Transverse colon (tissue), 4 donors: ENCODE measurements around the gene CHID1. TPM values are rescaled to one million over a fixed set of nuclear protein-coding genes. Genes with fewer than 3 reads are reported as not detected.

ENCODE experiments used
- DNase-seq: peaks from one replicate; pipeline ENCODE4 v3.0.0-alpha.2; 2019
- H3K27ac ChIP-seq, 4 donors: fragments of 200-600 bp; sonication (generic); 2 replicates each; pipeline ENCODE4 v1.5.1; 2016 to 2018; ENCODE audit warnings: inconsistent platforms in 4 of 4
- H3K27me3 ChIP-seq: fragments of 200-600 bp; sonication (generic); 2 replicates; pipeline ENCODE4 v1.5.1; 2017; ENCODE audit warnings: inconsistent platforms
- H3K36me3 ChIP-seq, 4 donors: fragments of 200-600 bp; sonication (generic); 2 replicates each; pipeline ENCODE4 v1.5.1; 2017 to 2019; ENCODE audit warnings: inconsistent platforms in 4 of 4
- H3K4me1 ChIP-seq, 4 donors: fragments of 200-600 bp; sonication (generic); 2 replicates each; pipeline ENCODE4 v1.5.1; 2017 to 2020; ENCODE audit warnings: inconsistent platforms in 4 of 4
- H3K4me3 ChIP-seq, 4 donors: fragments of 200-600 bp; sonication (generic); 1 replicate in 1 of 4; 2 replicates in 3 of 4; pipeline versions ENCODE4 v1.5.1 to v1.6.1; 2017 to 2019; ENCODE audit warnings: inconsistent platforms in 4 of 4
- H3K9me3 ChIP-seq, 2 donors: fragments of 200-600 bp; sonication (generic); 2 replicates each; pipeline ENCODE4 v1.5.1; 2017 to 2019; ENCODE audit warnings: inconsistent platforms in 2 of 2
- EP300 ChIP-seq: sonication (generic); formaldehyde crosslinking; IDR thresholded peaks from one replicate; pipeline ENCODE4 v1.6.1; 2017; ENCODE audit warnings: antibody characterized with exemption, low read depth
- POLR2A ChIP-seq: fragments of 450-650 bp; IDR thresholded peaks from one replicate; pipeline ENCODE4 v1.6.1; 2016; ENCODE audit warnings: antibody characterized with exemption, mild to moderate bottlenecking, moderate library complexity
- POLR2AphosphoS5 ChIP-seq, 3 donors: sonication (generic); formaldehyde crosslinking; IDR thresholded peaks; one replicate each; pipeline ENCODE4 v1.6.1; 2016; ENCODE audit warnings: antibody characterized with exemption in 3 of 3
- WGBS, 2 donors: methylation state at CpG; one replicate each; pipeline ENCODE4 v1.1.5; 2018; ENCODE audit warnings: low coverage in 1 of 2; 5-methylcytosine and 5-hydroxymethylcytosine counted together
- in situ Hi-C, 4 donors: fragments of 200-750 bp; cut with MboI; loops; one replicate each; pipeline versions ENCODE4 v1.15.0 to v1.15.1; 2017; ENCODE audit warnings: low sequenced_read_pairs in 3 of 4, low pct_ligation_motif_present in 1 of 4, low pct_unique_long_range_greater_than_20kb in 1 of 4
- intact Hi-C: fragments of 100-400 bp; cut with DNase I; formaldehyde crosslinking; loops from one replicate; pipeline ENCODE4 v1.15.1; 2023; ENCODE audit warnings: low total_unique reads
- total RNA-seq, 4 donors: library from RNA; depleted of rRNA; stranded (reverse); fragments of >200 nt; gene quantifications; one replicate each; pipeline ENCODE4 v1.1.0, GENCODE V29; 2016
- TF ChIP-seq, protein P1 (sequence below), 5 experiments: fragments of 200-600 bp in 3 of 5; fragments of 450-650 bp in 2 of 5; sonication (generic) in 3 of 5; IDR thresholded peaks; 1 replicate in 2 of 5; 2 replicates in 3 of 5; pipeline ENCODE4 v1.5.1; 2016 to 2017; ENCODE audit warnings: antibody characterized with exemption in 5 of 5, inconsistent platforms in 3 of 5, mild to moderate bottlenecking in 2 of 5, moderate library complexity in 1 of 5

CHID1 gene
- total RNA-seq, 4 donors from 2014 or later = 15.3 to 58.2 (median 41.4) TPM

DNA sequence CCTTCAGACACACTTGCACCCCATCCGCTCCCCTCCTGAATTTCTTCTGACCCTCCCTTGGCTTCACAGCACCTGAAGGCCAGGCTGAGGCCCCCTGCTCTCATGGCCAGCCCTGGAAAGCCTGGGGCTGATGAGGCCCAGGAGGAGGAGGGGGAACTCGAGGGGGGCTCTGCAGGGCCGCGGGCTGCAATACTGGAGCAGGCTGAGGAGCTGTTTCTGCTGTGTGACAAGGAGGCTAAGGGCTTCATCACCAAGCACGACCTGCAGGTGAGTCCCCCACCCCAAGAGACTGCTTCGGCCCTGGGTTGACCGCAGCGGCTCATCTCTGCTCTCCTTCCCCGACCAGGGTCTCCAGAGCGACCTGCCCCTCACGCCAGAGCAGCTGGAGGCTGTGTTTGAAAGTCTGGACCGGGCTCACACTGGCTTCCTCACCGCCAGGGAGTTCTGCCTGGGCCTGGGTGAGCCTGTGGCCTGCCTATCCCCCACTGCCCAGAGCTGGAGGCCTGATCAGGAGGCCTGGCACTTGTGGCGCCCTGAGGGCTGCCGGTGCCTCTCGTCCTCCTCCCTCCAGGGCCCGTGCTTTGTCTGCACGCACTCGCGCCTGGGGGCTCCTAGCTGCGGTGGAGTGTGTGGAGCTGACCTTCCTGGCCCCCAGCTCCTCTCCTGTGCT is 82.0 kb downstream of the CHID1 start:
- peak overlapping the region; percentile 91 to 95 (median 94) for H3K27ac ChIP-seq
- peaks cover 70% of the 10 kb centered on the region for H3K27me3 ChIP-seq
- peak overlapping the region in 1 of 4 donors; percentile 33 for H3K4me3 ChIP-seq
- no peak for DNase-seq
- TF ChIP-seq, protein P1, sequence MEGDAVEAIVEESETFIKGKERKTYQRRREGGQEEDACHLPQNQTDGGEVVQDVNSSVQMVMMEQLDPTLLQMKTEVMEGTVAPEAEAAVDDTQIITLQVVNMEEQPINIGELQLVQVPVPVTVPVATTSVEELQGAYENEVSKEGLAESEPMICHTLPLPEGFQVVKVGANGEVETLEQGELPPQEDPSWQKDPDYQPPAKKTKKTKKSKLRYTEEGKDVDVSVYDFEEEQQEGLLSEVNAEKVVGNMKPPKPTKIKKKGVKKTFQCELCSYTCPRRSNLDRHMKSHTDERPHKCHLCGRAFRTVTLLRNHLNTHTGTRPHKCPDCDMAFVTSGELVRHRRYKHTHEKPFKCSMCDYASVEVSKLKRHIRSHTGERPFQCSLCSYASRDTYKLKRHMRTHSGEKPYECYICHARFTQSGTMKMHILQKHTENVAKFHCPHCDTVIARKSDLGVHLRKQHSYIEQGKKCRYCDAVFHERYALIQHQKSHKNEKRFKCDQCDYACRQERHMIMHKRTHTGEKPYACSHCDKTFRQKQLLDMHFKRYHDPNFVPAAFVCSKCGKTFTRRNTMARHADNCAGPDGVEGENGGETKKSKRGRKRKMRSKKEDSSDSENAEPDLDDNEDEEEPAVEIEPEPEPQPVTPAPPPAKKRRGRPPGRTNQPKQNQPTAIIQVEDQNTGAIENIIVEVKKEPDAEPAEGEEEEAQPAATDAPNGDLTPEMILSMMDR (IDR thresholded peaks at IDR 0.05) = no peak
- TF ChIP-seq POLR2A (no peak), POLR2AphosphoS5 (IDR thresholded peaks at IDR 0.05) (no peak)
- peaks cover 0 to 14% (median 0%) of the 10 kb centered on the region in 4 donors for H3K36me3 ChIP-seq
- intact Hi-C loops (no loop called here), in situ Hi-C loops (no loop called here)
- H3K9me3 ChIP-seq = no peaks in the 10 kb centered on the region
- 82% methylated on average over 21 of the region's 21 CpGs; no CpG with 5 or more reads in 1 of the 2 donors for WGBS, 2 donors
- peaks cover 36 to 89% (median 80%) of the 10 kb centered on the region in 4 donors for H3K4me1 ChIP-seq

DNA sequence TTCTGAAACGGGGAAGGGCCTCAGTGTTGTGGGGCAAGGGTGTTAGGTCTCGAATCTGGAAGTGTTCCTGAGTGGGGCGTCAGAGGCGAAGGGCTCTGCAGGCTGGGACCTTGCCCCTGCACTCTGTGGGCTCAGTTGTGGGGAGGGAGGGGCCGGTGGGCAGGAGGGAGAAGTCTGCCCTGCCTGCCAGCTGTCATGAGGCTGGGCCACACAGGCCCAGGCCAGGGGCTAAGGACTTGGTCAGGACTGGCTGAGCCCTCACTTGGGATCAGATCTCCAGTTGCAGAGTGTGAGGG is 82.8 kb downstream of the CHID1 start, which contains the start of gene CRACR2B:
Gene CRACR2B (plus strand): TSS at position 23 of the 296 bp plus-strand sequence. CDS start 689 bp downstream, outside the sequence.
- Histone ChIP-seq H3K4me3 (peak within 1 kb of the TSS; percentile 29 to 64 (median 46)), H3K27ac (peak within 1 kb of the TSS; percentile 91 to 95 (median 94)), H3K36me3 (peaks cover 0 to 14% (median 0%) of the 10 kb centered on the region in 4 donors), H3K27me3 (peaks cover 70% of the 10 kb centered on the region), H3K4me1 (peaks cover 33 to 92% (median 82%) of the 10 kb centered on the region in 4 donors), H3K9me3 (no peaks in the 10 kb centered on the region)
- intact Hi-C loops (no loop called here), in situ Hi-C loops (no loop called here)
- WGBS, 2 donors = 17 to 21% methylated on average over 1 to 5 of the region's 5 CpGs
- TF ChIP-seq POLR2AphosphoS5 (IDR thresholded peaks at IDR 0.05) = peak in 2 of 3 donors; percentile 38 to 46
- TF ChIP-seq EP300 = no peak
- TF ChIP-seq, protein P1 (IDR thresholded peaks at IDR 0.05) = no peak
- peak; percentile 85 for DNase-seq

DNA sequence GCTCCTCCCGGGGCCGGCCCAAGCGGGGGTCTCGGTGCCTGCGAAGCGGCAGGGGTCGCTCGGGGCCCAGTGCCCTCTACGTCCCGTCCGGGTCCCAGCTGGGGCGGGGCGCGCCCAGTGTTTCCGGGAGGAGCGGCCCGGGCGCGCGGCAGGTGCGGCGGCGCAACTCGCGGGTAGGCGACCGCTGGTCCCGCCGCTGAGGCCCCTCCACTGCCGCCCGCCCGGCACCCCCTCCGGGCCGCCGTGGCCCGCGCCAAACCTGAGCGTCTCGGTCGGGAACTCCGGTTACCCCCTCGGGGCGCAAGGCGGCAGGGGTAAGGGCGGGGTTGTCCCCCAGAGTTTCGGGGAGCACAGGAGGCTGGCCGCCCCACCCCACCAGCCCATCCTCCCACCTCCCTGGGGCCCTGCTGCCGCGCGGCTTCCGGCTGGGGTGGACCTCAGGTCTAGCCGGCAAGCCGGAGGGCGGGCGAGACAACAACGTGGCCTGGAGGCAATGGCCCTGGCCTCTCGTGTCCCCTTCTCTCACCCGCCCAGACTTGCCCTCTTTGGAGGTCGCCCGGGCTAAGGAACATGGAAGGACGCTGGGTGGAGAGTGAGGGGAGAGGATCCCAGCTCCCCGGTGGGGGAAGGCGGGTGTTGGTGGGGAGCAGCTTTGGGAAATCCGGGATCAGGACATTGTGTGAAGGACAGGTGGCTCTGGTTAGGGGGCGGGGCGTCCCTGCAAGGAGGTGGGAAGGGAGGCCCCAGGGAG is 83.3 kb downstream of the CHID1 start:
- peaks cover 31 to 89% (median 79%) of the 10 kb centered on the region in 4 donors for H3K4me1 ChIP-seq
- peak; percentile 74 for DNase-seq

DNA sequence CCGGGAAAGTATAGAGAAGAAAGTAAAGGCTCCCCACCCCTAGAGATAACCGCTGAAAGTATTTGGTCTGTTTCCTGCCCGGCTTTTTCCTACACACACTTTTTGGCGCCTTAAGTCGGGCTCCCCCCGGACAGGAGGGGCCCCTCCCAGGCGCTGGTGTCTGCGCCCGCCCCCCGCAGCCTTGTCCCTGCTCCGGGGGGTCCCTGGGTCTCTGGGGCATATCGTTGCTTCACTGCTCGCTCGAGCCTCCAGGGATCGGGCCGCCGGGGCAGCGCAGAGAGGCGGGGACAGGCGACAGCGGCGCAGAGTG is 83.8 kb downstream of the CHID1 start:
- Histone ChIP-seq H3K4me1 (peaks cover 28 to 87% (median 78%) of the 10 kb centered on the region in 4 donors), H3K9me3 (no peaks in the 10 kb centered on the region), H3K4me3 (peak overlapping the region; percentile 25 to 64 (median 46)), H3K36me3 (peaks cover 0 to 14% (median 0%) of the 10 kb centered on the region in 4 donors), H3K27ac (peak overlapping the region; percentile 91 to 95 (median 94)), H3K27me3 (peaks cover 66% of the 10 kb centered on the region)
- TF ChIP-seq POLR2AphosphoS5 (IDR thresholded peaks at IDR 0.05) (no peak), POLR2A (no peak), EP300 (no peak)
- TF ChIP-seq, protein P1 (IDR thresholded peaks at IDR 0.05) = no peak
- no peak for DNase-seq
- 3% methylated on average over 16 of the region's 22 CpGs; no CpG with 5 or more reads in 1 of the 2 donors for WGBS, 2 donors
- intact Hi-C loops = no loop called here
- in situ Hi-C loops = no loop called here

More for the DNA sequence above, 83.3 kb downstream of the CHID1 start:
- peak overlapping the region; percentile 29 to 64 (median 46) for H3K4me3 ChIP-seq
- peak overlapping the region; percentile 91 to 95 (median 94) for H3K27ac ChIP-seq
- in situ Hi-C loops (no loop called here), intact Hi-C loops (no loop called here)
- TF ChIP-seq POLR2AphosphoS5 (IDR thresholded peaks at IDR 0.05) (peak in 2 of 3 donors; percentile 4 to 41), EP300 (no peak), POLR2A (peak; percentile 72)
- TF ChIP-seq, protein P1 (IDR thresholded peaks at IDR 0.05) = peak in 1 of 5 experiments; percentile 8
- H3K9me3 ChIP-seq = no peaks in the 10 kb centered on the region
- peaks cover 0 to 14% (median 0%) of the 10 kb centered on the region in 4 donors for H3K36me3 ChIP-seq
- peaks cover 70% of the 10 kb centered on the region for H3K27me3 ChIP-seq
- WGBS, 2 donors = 12% methylated on average over 19 of the region's 66 CpGs; no CpG with 5 or more reads in 1 of the 2 donors
